HFFc6 (cell line): ENCODE measurements around the gene CMTM8. TPM values are rescaled to one million over a fixed set of nuclear protein-coding genes. Genes with fewer than 3 reads are reported as not detected.

ENCODE experiments used
- DNase-seq: peaks from one replicate; pipeline ENCODE4 v3.0.0-alpha.2; 2018
- H3K27ac Mint-ChIP-seq: 2 replicates; pipeline ENCODE4 v1.8.0; 2020; ENCODE audit warnings: mild to moderate bottlenecking, mixed read lengths
- H3K27me3 Mint-ChIP-seq: 2 replicates; pipeline ENCODE4 v1.8.0; 2021; ENCODE audit warnings: mild to moderate bottlenecking, moderate library complexity, mixed read lengths; ENCODE audit not compliant: insufficient read depth
- H3K36me3 Mint-ChIP-seq: 2 replicates; pipeline ENCODE4 v1.8.0; 2021; ENCODE audit warnings: low read depth, mixed read lengths
- H3K4me1 Mint-ChIP-seq: 2 replicates; pipeline ENCODE4 v1.8.0; 2020; ENCODE audit warnings: low read depth, mixed read lengths
- H3K4me3 Mint-ChIP-seq: 2 replicates; pipeline ENCODE4 v1.8.0; 2020; ENCODE audit warnings: mild to moderate bottlenecking, moderate library complexity, mixed read lengths
- H3K9me3 Mint-ChIP-seq: 2 replicates; pipeline ENCODE4 v1.8.0; 2020; ENCODE audit warnings: mild to moderate bottlenecking, mixed read lengths
- total RNA-seq, 6 experiments: library from RNA; stranded (reverse); fragmentation: NEBNext Ultra II Directional; extraction: Animal tissue kit (Norgen Biotek cat#: 25700); gene quantifications; 2 replicates in 1 of 6; 3 replicates in 5 of 6; pipeline ENCODE4 v1.2.3, GENCODE V29; 2021
- TF ChIP-seq, protein P1 (sequence below): fragments of 200-600 bp; sonication (generic); IDR thresholded peaks from 2 replicates; pipeline ENCODE4 v1.5.0; 2021; ENCODE audit warnings: antibody characterized with exemption, mild to moderate bottlenecking

The CMTM8 gene
- total RNA-seq, 6 experiments from 2014 or later: not detected

DNA sequence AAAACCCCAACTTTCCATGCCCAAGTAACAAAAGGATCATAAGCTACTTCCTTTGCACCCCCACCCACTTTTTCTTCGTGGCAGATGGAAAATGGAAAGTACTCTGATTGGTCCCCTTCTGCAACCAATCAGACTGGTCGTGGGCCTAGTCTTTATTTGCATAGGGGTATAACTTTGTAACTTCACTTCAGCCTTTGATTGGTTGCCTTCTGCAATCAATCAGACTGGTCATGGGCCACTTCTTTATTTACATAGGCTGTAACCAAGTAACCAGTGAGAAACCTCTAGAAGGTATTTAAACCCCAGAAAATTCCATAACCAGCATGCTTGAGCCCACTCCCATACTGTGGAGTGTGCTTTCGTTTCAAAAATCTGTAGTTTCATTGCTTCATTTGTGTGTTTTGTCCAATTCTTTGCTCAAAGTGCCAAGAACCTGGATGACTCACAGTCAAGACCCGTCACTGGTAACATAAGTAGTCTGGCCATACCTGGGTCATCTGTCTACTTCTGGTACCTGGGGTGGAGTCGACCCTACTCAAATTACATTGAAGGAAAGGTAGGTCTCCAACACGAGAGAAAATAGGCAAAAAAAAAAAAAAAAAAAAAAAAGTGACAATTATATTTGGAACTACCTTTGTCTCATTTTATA is 41.9 kb downstream of the CMTM8 start:
- TF ChIP-seq, protein P1, sequence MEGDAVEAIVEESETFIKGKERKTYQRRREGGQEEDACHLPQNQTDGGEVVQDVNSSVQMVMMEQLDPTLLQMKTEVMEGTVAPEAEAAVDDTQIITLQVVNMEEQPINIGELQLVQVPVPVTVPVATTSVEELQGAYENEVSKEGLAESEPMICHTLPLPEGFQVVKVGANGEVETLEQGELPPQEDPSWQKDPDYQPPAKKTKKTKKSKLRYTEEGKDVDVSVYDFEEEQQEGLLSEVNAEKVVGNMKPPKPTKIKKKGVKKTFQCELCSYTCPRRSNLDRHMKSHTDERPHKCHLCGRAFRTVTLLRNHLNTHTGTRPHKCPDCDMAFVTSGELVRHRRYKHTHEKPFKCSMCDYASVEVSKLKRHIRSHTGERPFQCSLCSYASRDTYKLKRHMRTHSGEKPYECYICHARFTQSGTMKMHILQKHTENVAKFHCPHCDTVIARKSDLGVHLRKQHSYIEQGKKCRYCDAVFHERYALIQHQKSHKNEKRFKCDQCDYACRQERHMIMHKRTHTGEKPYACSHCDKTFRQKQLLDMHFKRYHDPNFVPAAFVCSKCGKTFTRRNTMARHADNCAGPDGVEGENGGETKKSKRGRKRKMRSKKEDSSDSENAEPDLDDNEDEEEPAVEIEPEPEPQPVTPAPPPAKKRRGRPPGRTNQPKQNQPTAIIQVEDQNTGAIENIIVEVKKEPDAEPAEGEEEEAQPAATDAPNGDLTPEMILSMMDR: no peak
- no peak for DNase-seq
- H3K4me1 Mint-ChIP-seq: no peaks in the 10 kb centered on the region
- H3K27me3 Mint-ChIP-seq: peaks cover 39% of the 10 kb centered on the region
- no peak overlapping the region for H3K4me3 Mint-ChIP-seq
- H3K27ac Mint-ChIP-seq: no peak overlapping the region
- H3K36me3 Mint-ChIP-seq: no peaks in the 10 kb centered on the region
- H3K9me3 Mint-ChIP-seq: no peaks in the 10 kb centered on the region

DNA sequence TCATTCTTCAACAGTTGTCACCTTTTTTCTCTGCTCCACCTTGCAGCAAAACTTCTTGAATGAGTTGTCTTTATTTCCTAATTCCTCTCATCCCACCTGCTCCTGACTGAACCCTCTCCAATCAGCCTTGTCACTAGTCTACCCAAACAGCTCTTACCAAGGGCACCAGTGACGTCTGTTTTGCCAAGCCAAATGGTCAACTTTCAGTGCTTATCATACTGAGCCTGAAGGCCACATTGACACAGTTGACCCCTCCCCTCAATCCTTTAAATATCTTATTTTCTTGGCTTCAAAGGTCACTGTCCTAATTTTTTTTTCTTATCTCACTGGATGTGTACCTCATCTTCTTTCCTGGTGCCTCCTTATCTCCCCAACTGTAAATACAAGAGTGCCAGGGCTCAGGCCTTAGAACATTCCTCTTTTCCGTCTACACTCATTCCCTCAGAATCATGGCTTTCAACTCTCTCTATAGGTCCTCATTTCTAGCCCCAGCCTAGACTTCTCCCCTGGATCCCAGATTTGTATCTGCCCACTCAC is 43.2 kb downstream of the CMTM8 start:
- Mint-ChIP-seq H3K36me3 (no peaks in the 10 kb centered on the region), H3K27me3 (peaks cover 36% of the 10 kb centered on the region), H3K4me3 (no peak overlapping the region), H3K4me1 (no peaks in the 10 kb centered on the region), H3K9me3 (no peaks in the 10 kb centered on the region), H3K27ac (no peak overlapping the region)
- no peak for DNase-seq
- TF ChIP-seq, protein P1: no peak

DNA sequence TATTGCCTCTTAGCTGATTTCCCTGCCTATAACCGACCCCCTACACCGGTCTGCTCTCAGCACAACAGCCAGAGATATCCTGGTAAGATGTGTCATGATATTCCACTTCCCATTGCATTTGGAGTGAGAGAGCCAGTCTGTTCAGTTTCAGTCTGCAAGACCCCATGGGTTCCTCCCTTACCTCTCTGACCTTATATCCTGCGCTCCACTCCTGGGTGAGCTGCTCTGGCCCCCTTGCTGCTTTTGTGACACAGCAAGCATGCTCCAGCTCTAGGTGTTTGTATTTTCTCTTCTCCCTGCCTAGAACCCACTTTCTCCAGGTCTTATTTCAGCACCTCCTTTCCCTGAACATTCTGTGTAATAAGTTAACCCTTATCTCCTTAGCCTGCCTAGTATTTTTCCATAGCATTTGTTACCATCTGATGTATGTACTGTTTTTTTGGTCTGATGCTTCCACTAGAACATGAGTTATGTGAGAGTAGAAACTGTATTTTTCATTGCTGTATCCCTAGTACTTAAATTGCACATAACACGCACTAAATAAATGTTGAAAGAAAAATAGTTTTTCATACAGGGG is 44.2 kb downstream of the CMTM8 start:
- Mint-ChIP-seq H3K4me3 (no peak overlapping the region), H3K4me1 (no peaks in the 10 kb centered on the region), H3K27ac (no peak overlapping the region), H3K36me3 (no peaks in the 10 kb centered on the region), H3K9me3 (no peaks in the 10 kb centered on the region), H3K27me3 (peaks cover 28% of the 10 kb centered on the region)
- DNase-seq: no peak
- TF ChIP-seq, protein P1: no peak

DNA sequence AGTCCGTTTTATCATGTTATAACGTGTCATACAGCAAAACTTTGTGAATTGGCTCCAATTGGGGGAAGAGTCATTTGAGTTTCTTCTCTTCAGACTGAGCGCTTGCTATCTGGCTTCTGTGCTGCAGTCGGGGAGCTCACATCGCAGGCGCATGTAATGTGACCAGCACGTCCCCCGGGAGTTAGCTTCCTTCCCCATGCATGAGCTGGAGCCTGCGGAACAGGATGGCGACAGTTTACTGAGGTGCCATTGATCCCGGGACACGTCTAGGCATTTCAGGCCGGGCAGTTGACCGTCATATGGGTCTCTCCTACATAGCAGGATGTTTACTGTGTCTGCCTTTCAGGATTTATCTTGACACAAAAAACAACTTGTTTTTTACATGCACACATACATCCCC is 44.8 kb downstream of the CMTM8 start:
- H3K9me3 Mint-ChIP-seq: no peaks in the 10 kb centered on the region
- H3K36me3 Mint-ChIP-seq: no peaks in the 10 kb centered on the region
- TF ChIP-seq, protein P1: no peak
- no peaks in the 10 kb centered on the region for H3K4me1 Mint-ChIP-seq
- peaks cover 29% of the 10 kb centered on the region for H3K27me3 Mint-ChIP-seq
- DNase-seq: no peak
- no peak overlapping the region for H3K4me3 Mint-ChIP-seq
- H3K27ac Mint-ChIP-seq: no peak overlapping the region

DNA sequence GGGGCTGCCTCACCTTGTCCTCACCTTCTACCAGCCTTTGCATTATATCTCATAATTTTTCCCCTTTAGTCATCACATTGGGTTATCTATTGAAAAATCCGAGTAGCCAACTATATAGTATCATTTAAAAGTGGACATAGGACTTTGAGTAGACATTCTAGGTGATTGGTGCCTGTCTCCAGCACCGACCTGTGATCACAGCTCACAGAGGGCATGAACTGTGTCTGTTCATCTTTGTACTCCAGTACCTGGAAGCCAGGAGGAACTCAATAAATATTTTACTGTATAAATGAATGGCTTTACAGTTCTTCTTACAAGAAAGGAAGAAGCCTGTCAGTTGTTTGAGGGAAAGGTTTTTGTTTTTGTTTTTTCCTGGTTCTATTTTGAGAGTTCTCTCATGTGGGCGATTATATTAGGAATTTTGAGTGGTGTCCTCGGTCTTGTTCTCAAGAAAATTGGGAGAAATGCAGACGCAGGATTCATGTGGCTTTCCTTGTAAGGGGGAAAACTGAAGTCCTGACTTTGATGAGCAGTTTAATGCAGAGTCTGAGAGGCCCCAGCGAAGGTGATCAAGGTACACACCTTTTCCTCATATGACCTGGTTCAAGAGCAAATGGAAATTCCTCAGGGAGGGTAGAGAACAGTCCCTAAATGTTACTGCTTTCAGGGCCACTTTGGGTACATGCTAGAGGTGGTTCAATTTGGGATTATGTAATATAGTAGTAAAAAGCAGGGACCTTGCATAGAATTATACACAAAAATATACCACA is 46.1 kb downstream of the CMTM8 start:
- DNase-seq: no peak
- no peak overlapping the region for H3K4me3 Mint-ChIP-seq
- peaks cover 35% of the 10 kb centered on the region for H3K27me3 Mint-ChIP-seq
- H3K27ac Mint-ChIP-seq: no peak overlapping the region
- no peaks in the 10 kb centered on the region for H3K36me3 Mint-ChIP-seq
- no peaks in the 10 kb centered on the region for H3K9me3 Mint-ChIP-seq
- no peaks in the 10 kb centered on the region for H3K4me1 Mint-ChIP-seq
- TF ChIP-seq, protein P1: no peak
